Measurements from ENCODE around the gene EEIG1.

The EEIG1 gene

DNA sequence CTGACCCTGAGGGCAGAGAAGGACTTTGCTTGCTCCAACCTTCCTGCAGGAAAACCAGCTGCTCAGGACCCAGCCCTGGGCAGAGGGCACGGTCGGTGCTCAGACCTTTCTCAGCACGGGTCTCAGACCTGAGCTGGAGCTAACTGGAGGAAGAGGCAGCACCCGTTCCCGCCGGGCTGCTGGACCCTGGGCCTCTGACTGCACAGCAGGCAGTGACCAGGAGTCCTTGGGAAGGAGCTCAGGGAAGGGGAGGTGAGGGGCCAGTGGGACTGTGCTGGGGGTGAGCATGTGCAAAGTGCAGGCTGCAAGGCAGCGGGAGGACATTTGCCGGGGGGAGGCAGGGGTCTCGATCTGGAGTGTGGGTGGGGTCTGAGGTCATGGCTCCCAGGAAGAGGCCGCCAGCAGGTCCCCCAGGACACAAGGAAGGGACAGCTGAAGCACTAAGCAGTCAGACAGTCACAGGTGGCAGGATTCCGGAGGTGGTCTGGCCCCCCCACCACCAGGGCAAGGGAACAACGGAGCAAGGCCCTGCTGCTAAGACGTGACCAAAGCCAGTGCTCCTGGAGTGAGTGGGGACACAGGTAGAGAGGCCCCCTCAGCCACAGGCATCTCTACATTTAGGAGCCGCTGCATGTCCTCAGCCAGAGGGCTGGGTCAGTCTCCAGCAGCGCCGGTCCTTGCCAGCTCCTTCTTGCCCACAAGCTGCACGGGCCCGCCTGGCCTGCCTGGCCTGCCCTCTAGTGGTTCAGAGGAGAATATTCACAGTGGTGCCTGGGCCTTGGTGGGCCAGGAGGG, 38.4 kb downstream of the EEIG1 start:
- peak in 47 of 58 donors; percentile 11 to 82 (median 48) for DNase-seq

DNA sequence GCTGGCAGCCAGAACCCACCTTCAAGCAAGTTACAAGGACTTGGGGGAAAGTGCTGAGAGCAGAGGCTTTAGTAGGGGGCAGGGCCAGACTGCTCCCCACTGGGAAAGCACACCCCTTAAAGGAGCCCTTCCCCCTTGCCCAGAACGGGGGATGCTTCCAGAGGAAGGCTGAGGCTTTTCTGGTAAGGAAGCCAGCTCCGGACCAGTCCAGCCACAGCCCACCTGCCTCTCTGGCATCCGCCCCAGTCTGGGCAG, 38.9 kb downstream of the EEIG1 start:
- no peak for DNase-seq

DNA sequence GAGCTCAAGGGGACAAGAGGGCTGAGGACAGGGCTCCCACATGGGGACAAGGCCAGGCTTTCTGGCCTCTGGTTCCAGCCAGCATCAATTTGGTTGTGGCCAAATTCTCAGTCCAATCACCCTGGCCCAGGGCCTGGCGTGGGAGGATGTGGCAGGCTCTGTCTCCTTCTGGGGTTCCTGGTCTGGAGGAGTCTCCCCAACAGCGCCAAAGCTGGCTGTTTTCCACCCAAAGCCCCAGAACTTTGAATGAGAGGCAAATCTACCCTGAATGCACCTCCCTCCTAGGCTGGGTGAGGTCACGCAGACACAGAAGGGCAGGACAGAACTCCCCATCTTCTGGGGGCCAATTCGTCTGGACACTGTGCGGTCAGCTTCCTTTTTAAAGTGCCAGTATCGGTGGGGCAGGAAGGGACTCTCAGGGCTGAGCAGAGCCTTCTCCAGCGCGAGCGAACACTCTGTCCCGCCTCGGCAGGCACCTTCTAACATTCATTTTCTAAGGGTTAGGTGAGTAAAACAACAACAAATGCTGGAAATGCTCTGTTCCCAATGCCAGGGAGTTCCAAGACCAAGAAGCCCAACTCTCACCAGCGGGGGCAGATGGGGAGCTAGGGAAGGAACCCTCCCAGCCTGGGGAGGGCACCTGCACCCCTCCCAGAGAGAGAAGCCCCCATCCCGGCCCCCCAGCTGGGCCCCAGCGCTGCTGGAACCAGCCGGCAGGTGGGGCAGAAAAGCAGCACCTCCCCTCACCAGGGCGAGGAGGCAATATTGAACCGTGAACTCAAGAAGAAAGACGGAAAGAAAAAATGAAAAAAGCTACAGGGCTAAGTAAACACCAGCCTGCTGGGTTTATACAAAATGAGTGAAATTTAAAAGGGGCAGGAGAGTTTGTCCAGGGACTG, 39.5 kb downstream of the EEIG1 start:
- DNase-seq = no peak

DNA sequence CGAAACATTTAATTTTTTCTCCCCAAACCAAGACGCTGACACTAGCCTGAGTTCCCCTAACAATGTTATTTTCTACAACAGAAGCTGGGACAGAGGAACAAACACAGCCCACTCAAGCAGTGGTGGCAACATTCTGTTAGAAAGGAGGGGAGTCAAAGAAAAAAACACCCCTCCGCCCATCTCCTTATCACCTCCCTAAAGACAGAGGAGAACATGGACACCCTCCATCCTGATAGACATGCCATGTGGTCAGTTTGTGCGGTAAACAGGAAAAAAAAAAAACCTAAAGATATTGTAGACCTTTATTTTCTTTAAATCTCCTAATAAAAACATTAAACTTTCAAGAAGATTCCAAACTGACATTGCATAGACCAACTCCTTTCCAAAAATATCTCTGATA, 40.2 kb downstream of the EEIG1 start:
- DNase-seq = no peak

DNA sequence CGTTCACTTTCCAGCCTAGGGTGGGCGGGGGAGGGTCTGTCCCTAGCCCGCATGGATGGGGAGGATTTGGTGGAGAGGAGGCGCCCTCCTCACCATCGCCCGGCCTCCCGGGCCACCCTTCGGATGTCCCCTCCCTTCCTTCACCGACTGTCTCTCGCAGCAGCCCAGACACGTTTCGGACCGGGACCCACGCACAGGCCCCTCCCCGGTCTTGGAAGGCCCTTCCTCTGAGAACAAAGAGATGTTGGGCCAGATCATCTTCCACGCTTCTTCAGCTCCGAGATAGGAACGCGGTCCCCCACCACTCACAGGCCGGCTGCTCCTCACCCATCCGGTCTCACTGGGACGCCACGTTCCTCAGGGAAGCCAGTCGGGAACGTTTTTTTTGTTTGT, 42.5 kb downstream of the EEIG1 start:
- peak in 1 of 58 donors; percentile 44 for DNase-seq

DNA sequence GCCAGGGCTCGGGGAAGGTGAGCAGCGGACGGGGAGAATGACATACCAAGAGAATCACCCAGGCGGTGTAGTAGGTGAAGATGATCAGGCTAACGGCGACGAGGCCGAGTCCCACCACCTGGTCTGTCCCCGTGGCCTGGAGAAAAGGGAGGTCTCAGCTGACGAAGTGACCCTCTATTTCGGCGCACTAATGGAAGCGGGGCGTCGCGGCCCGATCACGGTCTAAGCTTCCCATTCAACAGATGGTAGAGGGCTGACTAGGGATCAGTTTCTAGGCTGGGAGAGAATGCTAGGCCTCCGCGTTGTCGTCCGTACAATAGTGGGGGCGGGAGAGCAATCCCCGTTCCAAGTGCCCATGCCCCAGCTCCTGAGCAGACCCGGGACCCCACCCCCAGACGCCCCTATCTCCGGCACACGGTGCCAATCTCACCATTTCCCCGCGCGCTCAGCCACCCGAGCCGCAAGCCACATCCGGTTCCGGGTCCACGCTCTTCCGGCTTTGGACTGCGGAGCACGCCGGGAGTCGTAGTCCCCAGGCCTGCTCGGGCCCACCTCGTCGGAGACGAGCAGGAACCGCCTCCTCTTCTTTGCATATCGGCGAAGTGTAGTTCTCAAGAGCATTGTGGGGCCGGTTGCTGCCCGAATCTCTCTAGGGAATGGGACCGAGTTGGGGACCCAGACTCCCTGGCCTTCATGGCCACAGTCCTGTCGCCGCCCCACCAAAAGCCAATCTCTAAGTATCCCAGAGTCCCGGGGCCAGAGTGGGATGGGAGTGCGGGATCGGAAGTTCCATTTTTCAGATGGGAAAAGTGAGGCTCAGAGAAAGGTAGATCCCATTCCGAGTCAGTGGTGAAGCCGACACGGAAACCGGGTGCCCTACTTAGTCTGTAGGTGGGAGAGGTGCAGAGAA, 43.1 kb downstream of the EEIG1 start, which contains the start of gene DPM2:
Gene DPM2 (minus strand): TSS at position 467 of the 910 bp plus-strand sequence. CDS start 34 bp downstream, at position 433.
- peak in 55 of 58 donors; percentile 23 to 83 (median 66) for DNase-seq

DNA sequence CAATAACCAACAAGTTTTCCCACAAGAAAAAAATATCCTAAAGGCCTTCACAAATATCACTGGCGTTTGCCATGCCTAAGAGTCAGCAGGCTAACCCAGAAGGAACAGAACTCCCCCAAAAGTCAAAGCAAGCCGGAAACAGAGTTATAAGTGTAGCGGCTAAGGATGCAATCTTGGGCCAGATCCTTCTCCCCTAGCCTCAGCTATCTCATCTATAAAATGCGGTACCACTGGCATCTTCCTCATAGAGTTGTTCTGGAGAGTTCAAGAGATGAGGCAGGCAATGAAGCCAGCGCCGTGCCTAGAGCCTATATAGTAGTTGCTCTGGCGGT, 43.8 kb downstream of the EEIG1 start:
- DNase-seq = no peak

DNA sequence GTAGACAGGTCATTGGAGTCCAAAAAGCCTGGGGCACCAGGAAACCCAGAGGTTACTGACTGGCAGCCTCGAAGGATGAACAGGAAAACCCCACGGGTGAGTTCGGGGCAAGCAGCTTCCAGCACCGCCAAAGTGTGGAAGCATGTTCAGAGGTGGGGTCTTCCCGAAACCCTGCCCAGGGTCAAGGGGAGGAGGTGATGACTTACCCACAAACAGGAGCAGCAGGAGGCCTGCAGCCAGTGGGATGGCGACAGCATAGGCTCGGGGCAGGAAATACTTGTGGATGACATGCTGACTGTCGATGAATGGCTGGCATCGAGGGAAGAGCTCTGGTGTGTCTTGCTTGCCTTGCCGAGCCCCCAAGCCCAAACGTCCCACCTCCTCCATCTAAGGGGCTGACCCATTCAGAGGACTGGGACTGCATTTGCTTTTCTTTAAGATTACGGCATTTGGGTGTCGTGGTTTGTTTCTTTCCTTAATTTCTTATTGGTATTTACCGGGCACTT, 44.4 kb downstream of the EEIG1 start:
- DNase-seq = no peak

DNA sequence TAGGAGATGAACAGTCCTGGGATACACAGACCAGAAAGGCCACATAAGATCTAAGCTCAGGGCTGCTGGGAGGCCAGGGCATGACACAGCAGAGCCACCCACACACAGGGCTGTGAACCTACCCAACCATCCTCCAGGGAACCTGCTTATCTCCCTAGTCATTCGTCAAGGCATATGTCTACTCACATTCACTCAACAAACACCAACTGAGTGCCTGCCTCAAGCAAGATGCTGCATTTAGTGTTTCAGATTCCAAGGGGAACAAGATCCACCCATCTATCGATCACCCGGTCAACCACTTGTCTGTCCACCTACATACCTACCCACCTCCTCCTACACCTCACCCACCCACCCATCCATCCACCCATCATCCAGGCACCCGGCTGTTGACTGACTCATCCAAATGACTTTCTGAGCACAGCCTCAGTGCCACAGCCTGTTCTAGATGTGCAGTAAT, 45.0 kb downstream of the EEIG1 start:
- DNase-seq = no peak

DNA sequence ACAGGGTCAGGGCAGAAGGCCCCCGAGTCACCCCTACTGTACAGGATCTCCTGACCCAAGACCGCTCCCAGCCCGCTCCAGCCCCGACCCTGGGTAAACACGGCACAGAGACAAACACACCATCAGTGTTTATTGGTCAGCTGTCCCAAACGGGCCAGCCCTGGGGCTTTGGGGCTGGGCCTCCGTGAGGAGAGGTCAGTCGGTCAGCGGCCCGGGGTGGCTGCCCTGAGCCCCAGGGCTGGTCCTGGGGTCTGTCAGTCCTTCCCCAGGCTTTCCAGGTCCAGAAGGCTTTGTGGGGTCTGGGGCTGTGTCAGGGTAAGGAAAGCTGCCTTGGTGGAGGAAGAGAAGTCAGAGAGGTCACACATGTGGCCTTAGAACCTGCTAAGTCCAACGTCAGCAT, 45.8 kb downstream of the EEIG1 start:
- DNase-seq = no peak

DNA sequence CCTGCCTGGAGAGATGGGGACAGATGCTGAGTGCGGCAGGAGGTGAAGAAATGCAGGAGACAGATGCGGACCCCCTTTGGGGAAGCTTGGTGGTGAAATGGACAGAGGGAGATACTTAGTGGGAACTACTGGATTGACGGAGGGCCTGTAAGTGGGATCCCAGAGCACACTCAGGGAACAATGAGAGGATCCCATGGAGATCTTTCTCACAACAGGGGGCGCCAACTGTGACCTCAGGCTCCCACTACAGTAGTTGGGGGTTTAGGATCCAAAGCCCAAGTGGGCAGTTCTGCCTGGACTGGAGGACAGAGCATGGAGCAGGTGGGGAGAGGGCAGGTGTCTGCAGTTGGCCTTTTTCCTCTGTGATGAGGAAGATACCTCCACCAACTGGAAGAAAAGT, 46.5 kb downstream of the EEIG1 start:
- DNase-seq = no peak

DNA sequence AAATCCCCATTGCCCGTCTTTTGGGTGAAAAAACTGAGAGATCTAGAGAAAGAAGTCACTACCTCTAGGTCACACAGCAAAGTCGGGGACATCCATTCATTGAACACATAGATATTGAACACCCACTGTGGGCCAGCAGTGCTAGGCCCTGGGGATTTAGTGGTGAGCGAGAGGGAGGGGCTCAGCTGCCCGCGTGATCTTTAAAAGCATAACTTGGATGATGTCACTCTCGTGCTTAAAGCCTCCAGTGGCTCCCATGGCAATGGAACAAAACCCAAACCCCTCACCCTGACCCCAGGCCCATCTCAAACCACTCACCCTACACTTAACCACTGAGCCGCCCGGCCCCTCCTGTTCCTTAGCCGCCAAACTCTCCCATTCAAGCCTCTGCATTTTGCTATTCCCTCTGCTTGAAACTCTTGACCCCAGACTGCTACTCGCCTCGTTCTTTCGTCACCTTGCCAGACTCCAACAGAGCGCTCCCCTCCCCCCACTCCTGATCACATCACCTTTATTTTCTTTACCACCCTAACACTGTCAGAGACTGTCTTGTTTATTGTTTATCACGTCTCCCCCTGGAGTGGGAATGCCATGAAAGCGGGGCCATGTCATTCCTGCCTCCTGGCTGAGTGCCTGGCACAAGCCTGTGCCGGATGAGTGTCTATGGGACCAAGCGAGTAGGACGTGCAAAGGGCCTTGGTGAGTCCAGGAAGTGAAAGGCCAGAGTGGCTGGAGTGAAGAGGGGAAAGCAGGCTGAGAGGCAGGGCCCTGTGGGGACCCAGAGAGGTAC, 49.5 kb downstream of the EEIG1 start:
- DNase-seq = no peak

Measured in anterior cingulate cortex (tissue), 58 donors.